WTC11 (cell line): ENCODE data around the gene FAM107A. TPM values are rescaled to one million over a fixed set of nuclear protein-coding genes. Genes with fewer than 3 reads are reported as not detected.

Experiments used
- ATAC-seq: fragments of 200-7000 bp; cut with Tn5 transposase; 2 replicates; pipeline ENCODE4 v1.10.0; 2021; ENCODE audit warnings: mild to moderate bottlenecking, moderate library complexity
- CTCF ChIA-PET: fragments of 300-600 bp; sonication (Branson Sonifier 250); formaldehyde crosslinking; loops from one replicate; lab custom pipeline; 2021; ENCODE audit warnings: antibody characterized with exemption; lab: Charles Lee
- POLR2A ChIA-PET: fragments of 350-600 bp; sonication (Branson Sonifier 250); formaldehyde crosslinking; loops from one replicate; lab custom pipeline; 2021; ENCODE audit warnings: antibody characterized with exemption; lab: Charles Lee
- DNase-seq: peaks from one replicate; pipeline ENCODE4 v3.0.0; 2021; ENCODE audit warnings: low spot score
- H3K27ac Mint-ChIP-seq: 2 replicates; pipeline ENCODE4 v1.8.0; 2021; ENCODE audit warnings: mixed read lengths
- H3K27me3 Mint-ChIP-seq: 2 replicates; pipeline ENCODE4 v1.8.0; 2021; ENCODE audit warnings: low read depth, mild to moderate bottlenecking, moderate library complexity, mixed read lengths
- H3K36me3 Mint-ChIP-seq: 2 replicates; pipeline ENCODE4 v1.8.0; 2021; ENCODE audit warnings: mixed read lengths
- H3K4me1 Mint-ChIP-seq: 2 replicates; pipeline ENCODE4 v1.8.0; 2022; ENCODE audit warnings: mixed read lengths
- H3K4me3 Mint-ChIP-seq: 2 replicates; pipeline ENCODE4 v1.8.0; 2021; ENCODE audit warnings: mild to moderate bottlenecking, moderate library complexity, mixed read lengths
- H3K9me3 Mint-ChIP-seq: 2 replicates; pipeline ENCODE4 v1.8.0; 2021; ENCODE audit warnings: mixed read lengths
- CREM ChIP-seq: sonication (generic); formaldehyde crosslinking; IDR thresholded peaks from 2 replicates; pipeline ENCODE4 v1.8.1; 2022; ENCODE audit warnings: mild to moderate bottlenecking, missing genetic modification reagents, moderate library complexity
- ESRRA ChIP-seq: sonication (generic); formaldehyde crosslinking; IDR thresholded peaks from 2 replicates; pipeline ENCODE4 v1.8.1; 2022; ENCODE audit warnings: mild to moderate bottlenecking, missing genetic modification reagents, borderline replicate concordance
- GTF2I ChIP-seq: fragments of 250-450 bp; sonication (Bioruptor Pico); conservative IDR thresholded peaks from 2 replicates; pipeline ENCODE4 v1.4.0; 2021; ENCODE audit warnings: mild to moderate bottlenecking
- NFYB ChIP-seq: sonication (generic); formaldehyde crosslinking; conservative IDR thresholded peaks from 2 replicates; pipeline ENCODE4 v1.8.0; 2022; ENCODE audit warnings: low read depth, missing genetic modification reagents
- RORB ChIP-seq: fragments of 250-450 bp; sonication (Bioruptor Pico); IDR thresholded peaks from 2 replicates; pipeline ENCODE4 v1.9.0; 2021; ENCODE audit warnings: mild to moderate bottlenecking
- TEAD1 ChIP-seq: sonication (generic); formaldehyde crosslinking; IDR thresholded peaks from 2 replicates; pipeline ENCODE4 v1.8.0; 2022; ENCODE audit warnings: mild to moderate bottlenecking, missing genetic modification reagents
- TEAD4 ChIP-seq: sonication (generic); formaldehyde crosslinking; IDR thresholded peaks from 2 replicates; pipeline ENCODE4 v1.8.0; 2022; ENCODE audit warnings: mild to moderate bottlenecking, missing genetic modification reagents
- TP53 ChIP-seq: sonication (generic); formaldehyde crosslinking; IDR thresholded peaks from 2 replicates; pipeline ENCODE4 v1.8.1; 2023; ENCODE audit warnings: mild to moderate bottlenecking, missing genetic modification reagents
- ZNF317 ChIP-seq: sonication (generic); formaldehyde crosslinking; IDR thresholded peaks from 2 replicates; pipeline ENCODE4 v1.8.1; 2023; ENCODE audit warnings: low read depth, mild to moderate bottlenecking, moderate library complexity, missing genetic modification reagents, borderline replicate concordance
- ZNF396 ChIP-seq: fragments of 250-450 bp; sonication (Bioruptor Pico); IDR thresholded peaks from 2 replicates; pipeline ENCODE4 v1.8.0; 2021; ENCODE audit warnings: mild to moderate bottlenecking, moderate library complexity, borderline replicate concordance
- ZNF423 ChIP-seq: fragments of 250-450 bp; sonication (Bioruptor Pico); IDR thresholded peaks from 2 replicates; pipeline ENCODE4 v2.1.2; 2022; ENCODE audit warnings: mild to moderate bottlenecking, moderate library complexity
- total RNA-seq: library from RNA; stranded (reverse); gene quantifications from 3 replicates; pipeline ENCODE4 v1.2.3, GENCODE V29; 2021
- TF ChIP-seq, protein P1 (sequence below): sonication (generic); formaldehyde crosslinking; IDR thresholded peaks from 2 replicates; pipeline ENCODE4 v1.8.0; 2022; ENCODE audit warnings: mild to moderate bottlenecking, missing genetic modification reagents
- TF ChIP-seq, protein P2 (sequence below): fragments of 250-450 bp; sonication (Bioruptor Pico); IDR thresholded peaks from 2 replicates; pipeline ENCODE4 v1.9.0; 2021; ENCODE audit warnings: mild to moderate bottlenecking, borderline replicate concordance
- TF ChIP-seq, protein P3 (sequence below): sonication (generic); formaldehyde crosslinking; IDR thresholded peaks from 2 replicates; pipeline ENCODE4 v1.8.0; 2022; ENCODE audit warnings: mild to moderate bottlenecking, missing genetic modification reagents
- TF ChIP-seq, protein P4 (sequence below): fragments of 250-450 bp; sonication (Bioruptor Pico); IDR thresholded peaks from 2 replicates; pipeline ENCODE4 v1.9.0; 2021; ENCODE audit warnings: mild to moderate bottlenecking
- TF ChIP-seq, protein P5 (sequence below): sonication (generic); formaldehyde crosslinking; IDR thresholded peaks from 2 replicates; pipeline ENCODE4 v1.8.0; 2022; ENCODE audit warnings: mild to moderate bottlenecking, missing genetic modification reagents

The FAM107A gene
- total RNA-seq, 1 experiment from 2014 or later: 0.31 TPM

DNA sequence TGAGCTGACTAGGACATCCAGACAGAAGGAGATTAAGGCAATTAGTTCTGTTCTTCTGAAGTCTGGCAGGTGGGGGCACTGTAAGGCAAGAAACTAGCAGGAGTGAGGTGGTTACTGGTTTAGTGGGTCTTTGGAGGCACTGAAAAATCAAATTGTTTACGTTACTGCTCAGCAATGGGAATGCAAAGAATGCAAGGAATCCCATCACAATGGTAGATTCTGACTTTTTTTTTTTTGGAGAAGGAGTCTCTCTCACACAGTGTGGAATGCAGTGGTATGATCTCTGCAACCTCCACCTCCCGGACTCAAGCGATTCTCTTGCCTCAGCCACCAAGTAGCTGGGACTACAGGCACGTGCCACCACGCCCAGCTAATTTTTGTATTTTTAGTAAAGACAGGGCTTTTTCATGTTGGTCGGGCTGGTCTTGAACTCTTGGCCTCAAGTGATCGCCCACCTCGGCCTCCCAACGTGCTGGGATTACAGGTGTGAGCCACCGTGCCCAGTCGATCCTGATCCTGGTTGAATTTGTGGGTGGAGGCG is 16.4 kb downstream of the FAM107A start:
- peaks cover 47% of the 10 kb centered on the region for H3K4me1 Mint-ChIP-seq
- TF ChIP-seq ZNF396 (CRISPR knock-in tag) (0 out of 2 replicates have a peak, but pooled peaks have one; percentile 27), TEAD4 (peak; percentile 98), GTF2I (CRISPR knock-in tag) (no peak), NFYB (CRISPR knock-in tag) (no peak), TEAD1 (CRISPR knock-in tag) (peak; percentile 99), ZNF317 (no peak), ZNF423 (no peak)
- TF ChIP-seq, protein P1, sequence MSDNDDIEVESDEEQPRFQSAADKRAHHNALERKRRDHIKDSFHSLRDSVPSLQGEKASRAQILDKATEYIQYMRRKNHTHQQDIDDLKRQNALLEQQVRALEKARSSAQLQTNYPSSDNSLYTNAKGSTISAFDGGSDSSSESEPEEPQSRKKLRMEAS (CRISPR knock-in tag): peak; percentile 83
- TF ChIP-seq, protein P2, sequence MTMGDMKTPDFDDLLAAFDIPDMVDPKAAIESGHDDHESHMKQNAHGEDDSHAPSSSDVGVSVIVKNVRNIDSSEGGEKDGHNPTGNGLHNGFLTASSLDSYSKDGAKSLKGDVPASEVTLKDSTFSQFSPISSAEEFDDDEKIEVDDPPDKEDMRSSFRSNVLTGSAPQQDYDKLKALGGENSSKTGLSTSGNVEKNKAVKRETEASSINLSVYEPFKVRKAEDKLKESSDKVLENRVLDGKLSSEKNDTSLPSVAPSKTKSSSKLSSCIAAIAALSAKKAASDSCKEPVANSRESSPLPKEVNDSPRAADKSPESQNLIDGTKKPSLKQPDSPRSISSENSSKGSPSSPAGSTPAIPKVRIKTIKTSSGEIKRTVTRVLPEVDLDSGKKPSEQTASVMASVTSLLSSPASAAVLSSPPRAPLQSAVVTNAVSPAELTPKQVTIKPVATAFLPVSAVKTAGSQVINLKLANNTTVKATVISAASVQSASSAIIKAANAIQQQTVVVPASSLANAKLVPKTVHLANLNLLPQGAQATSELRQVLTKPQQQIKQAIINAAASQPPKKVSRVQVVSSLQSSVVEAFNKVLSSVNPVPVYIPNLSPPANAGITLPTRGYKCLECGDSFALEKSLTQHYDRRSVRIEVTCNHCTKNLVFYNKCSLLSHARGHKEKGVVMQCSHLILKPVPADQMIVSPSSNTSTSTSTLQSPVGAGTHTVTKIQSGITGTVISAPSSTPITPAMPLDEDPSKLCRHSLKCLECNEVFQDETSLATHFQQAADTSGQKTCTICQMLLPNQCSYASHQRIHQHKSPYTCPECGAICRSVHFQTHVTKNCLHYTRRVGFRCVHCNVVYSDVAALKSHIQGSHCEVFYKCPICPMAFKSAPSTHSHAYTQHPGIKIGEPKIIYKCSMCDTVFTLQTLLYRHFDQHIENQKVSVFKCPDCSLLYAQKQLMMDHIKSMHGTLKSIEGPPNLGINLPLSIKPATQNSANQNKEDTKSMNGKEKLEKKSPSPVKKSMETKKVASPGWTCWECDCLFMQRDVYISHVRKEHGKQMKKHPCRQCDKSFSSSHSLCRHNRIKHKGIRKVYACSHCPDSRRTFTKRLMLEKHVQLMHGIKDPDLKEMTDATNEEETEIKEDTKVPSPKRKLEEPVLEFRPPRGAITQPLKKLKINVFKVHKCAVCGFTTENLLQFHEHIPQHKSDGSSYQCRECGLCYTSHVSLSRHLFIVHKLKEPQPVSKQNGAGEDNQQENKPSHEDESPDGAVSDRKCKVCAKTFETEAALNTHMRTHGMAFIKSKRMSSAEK (CRISPR knock-in tag): 0 out of 2 replicates have a peak, but pooled peaks have one; percentile 34
- TF ChIP-seq, protein P3, sequence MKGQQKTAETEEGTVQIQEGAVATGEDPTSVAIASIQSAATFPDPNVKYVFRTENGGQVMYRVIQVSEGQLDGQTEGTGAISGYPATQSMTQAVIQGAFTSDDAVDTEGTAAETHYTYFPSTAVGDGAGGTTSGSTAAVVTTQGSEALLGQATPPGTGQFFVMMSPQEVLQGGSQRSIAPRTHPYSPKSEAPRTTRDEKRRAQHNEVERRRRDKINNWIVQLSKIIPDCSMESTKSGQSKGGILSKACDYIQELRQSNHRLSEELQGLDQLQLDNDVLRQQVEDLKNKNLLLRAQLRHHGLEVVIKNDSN (CRISPR knock-in tag): peak; percentile 53; the same call in 1 of the 2 replicates
- DNase-seq (peak; percentile 79), ATAC-seq (peak; percentile 87)
- H3K36me3 Mint-ChIP-seq: peaks cover 2% of the 10 kb centered on the region; the same call in 1 of the 2 replicates
- H3K27ac Mint-ChIP-seq: peak overlapping the region; percentile 94
- ChIA-PET CTCF (interaction anchor here (0.6 to 2.7 kb wide), 23 partner anchors 9 to 1871 kb away, joined by 3 to 39 read pairs (median 4); partner anchors contain the start of genes ACOX2, HTD2, KCTD6 and RPP14), POLR2A (interaction anchor here (1.0 to 1.9 kb wide), 2 partner anchors 13 to 25 kb away, joined by 3 to 4 read pairs; no protein-coding TSS in a partner anchor)
- no peaks in the 10 kb centered on the region; the same call in 1 of the 2 replicates for H3K27me3 Mint-ChIP-seq
- H3K9me3 Mint-ChIP-seq: peaks cover 12% of the 10 kb centered on the region
- no peak overlapping the region for H3K4me3 Mint-ChIP-seq

DNA sequence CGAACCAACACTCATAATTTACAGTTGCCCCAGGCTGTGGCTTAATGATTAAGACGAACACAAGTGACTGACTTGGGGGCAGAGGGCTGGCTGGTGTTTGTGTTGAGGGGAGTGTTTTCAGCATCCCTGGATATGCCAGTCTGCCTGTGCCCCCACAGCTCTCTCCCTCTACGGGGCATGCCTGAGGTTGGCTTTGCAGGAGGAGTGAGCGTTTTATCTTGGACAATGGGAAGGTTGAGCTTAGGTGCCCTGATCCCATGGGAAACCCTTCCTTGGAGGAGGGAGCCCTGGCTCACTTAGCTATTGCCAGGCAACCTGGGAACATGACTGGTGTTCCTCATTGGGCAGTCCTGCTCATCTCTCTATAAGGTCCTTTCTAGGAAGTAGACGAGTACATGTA is 17.6 kb downstream of the FAM107A start:
- Mint-ChIP-seq H3K36me3 (peaks cover 2% of the 10 kb centered on the region; the same call in 1 of the 2 replicates), H3K4me1 (peaks cover 36% of the 10 kb centered on the region), H3K9me3 (peaks cover 17% of the 10 kb centered on the region), H3K27me3 (no peaks in the 10 kb centered on the region; the same call in 1 of the 2 replicates), H3K27ac (peak overlapping the region; percentile 9; the same call in 1 of the 2 replicates), H3K4me3 (no peak overlapping the region)
- POLR2A ChIA-PET: no interaction called here
- ATAC-seq (no peak), DNase-seq (no peak)
- TF ChIP-seq ZNF396 (CRISPR knock-in tag) (no peak), RORB (CRISPR knock-in tag) (no peak), NFYB (CRISPR knock-in tag) (no peak), CREM (no peak), TP53 (CRISPR knock-in tag) (no peak), ZNF317 (no peak), ESRRA (CRISPR knock-in tag) (no peak)
- TF ChIP-seq, protein P4, sequence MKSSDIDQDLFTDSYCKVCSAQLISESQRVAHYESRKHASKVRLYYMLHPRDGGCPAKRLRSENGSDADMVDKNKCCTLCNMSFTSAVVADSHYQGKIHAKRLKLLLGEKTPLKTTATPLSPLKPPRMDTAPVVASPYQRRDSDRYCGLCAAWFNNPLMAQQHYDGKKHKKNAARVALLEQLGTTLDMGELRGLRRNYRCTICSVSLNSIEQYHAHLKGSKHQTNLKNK (CRISPR knock-in tag): no peak
- TF ChIP-seq, protein P5, sequence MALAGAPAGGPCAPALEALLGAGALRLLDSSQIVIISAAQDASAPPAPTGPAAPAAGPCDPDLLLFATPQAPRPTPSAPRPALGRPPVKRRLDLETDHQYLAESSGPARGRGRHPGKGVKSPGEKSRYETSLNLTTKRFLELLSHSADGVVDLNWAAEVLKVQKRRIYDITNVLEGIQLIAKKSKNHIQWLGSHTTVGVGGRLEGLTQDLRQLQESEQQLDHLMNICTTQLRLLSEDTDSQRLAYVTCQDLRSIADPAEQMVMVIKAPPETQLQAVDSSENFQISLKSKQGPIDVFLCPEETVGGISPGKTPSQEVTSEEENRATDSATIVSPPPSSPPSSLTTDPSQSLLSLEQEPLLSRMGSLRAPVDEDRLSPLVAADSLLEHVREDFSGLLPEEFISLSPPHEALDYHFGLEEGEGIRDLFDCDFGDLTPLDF: no peak
- CTCF ChIA-PET: interaction anchor here (1.2 to 2.7 kb wide), 9 partner anchors 10 to 253 kb away, joined by 3 to 39 read pairs (median 5); partner anchors contain the start of genes HTD2, KCTD6 and RPP14
